PFSK-1 (cell line): Measurements from ENCODE around the gene ARL14EPL.

Source experiments
- FOXP2 ChIP-seq: optimal IDR thresholded peaks from 2 replicates; pipeline ENCODE3; 2011; ENCODE audit warnings: borderline replicate concordance, control low read depth, inconsistent platforms; ENCODE audit not compliant: insufficient read depth; ENCODE audit errors: extremely low read length, extremely low read depth
- POLR2AphosphoS5 ChIP-seq: IDR thresholded peaks from 2 replicates; pipeline ENCODE4 v1.6.1; 2012; ENCODE audit warnings: low read depth, mild to moderate bottlenecking, control low read depth, low read length, moderate library complexity
- REST ChIP-seq, 2 experiments: IDR thresholded peaks; 2 replicates each; pipeline versions ENCODE4 v1.6.1 to v1.8.0; 2011 to 2012; ENCODE audit warnings: low read depth in 2 of 2, low read length in 2 of 2, control low read depth in 1 of 2, inconsistent platforms in 1 of 2, mild to moderate bottlenecking in 1 of 2, moderate library complexity in 1 of 2; ENCODE audit not compliant: insufficient read depth in 1 of 2
- SIN3A ChIP-seq: IDR thresholded peaks from 2 replicates; pipeline ENCODE4 v1.6.1; 2012; ENCODE audit warnings: mild to moderate bottlenecking, low read length, moderate library complexity, borderline replicate concordance; ENCODE audit not compliant: insufficient read depth
- TAF1 ChIP-seq: IDR thresholded peaks from 2 replicates; pipeline ENCODE4 v1.6.1; 2012; ENCODE audit warnings: low read length, control low read depth, borderline replicate concordance; ENCODE audit not compliant: insufficient read depth

- no peak for TF ChIP-seq TAF1
- no peak for TF ChIP-seq POLR2AphosphoS5
- no peak for TF ChIP-seq SIN3A
- no peak for TF ChIP-seq REST (IDR thresholded peaks at IDR 0.05; ENCODE audit: insufficient read depth in 1 of 2, low read depth in 2 of 2, low read length in 2 of 2)
- TF ChIP-seq FOXP2 = no peak
These were observed 35.9 kb downstream of the ARL14EPL start for GRCh38 chr5:116068028-116068632.
